GM23338 (cell line): ENCODE measurements around the gene SELPLG. TPM values are rescaled to one million over a fixed set of nuclear protein-coding genes. Genes with fewer than 3 reads are reported as not detected.

Experiments
- ATAC-seq: fragments of 200-7000 bp; cut with Tn5 transposase; 3 replicates; pipeline ENCODE4 v1.9.1; 2020
- DNase-seq: peaks from one replicate; pipeline ENCODE4 v3.0.0-alpha.2; 2015; ENCODE audit warnings: low spot score
- H2AFZ ChIP-seq: fragments of 200-600 bp; sonication (generic); 2 replicates; pipeline ENCODE4 v1.8.0; 2016; ENCODE audit warnings: antibody characterized with exemption, mild to moderate bottlenecking, moderate library complexity
- H3F3A ChIP-seq: fragments of 200-600 bp; sonication (generic); replicated peaks from 2 replicates; pipeline ENCODE4 v1.8.0; 2017; ENCODE audit warnings: antibody characterized with exemption, mixed run types, low read depth
- H3K27ac ChIP-seq: fragments of 200-600 bp; sonication (generic); 2 replicates; pipeline ENCODE4 v1.6.1; 2016; ENCODE audit warnings: low read depth
- H3K27me3 ChIP-seq: fragments of 200-600 bp; sonication (generic); 2 replicates; pipeline ENCODE4 v1.8.0; 2016; ENCODE audit warnings: mild to moderate bottlenecking, mixed run types, moderate library complexity; ENCODE audit not compliant: insufficient read depth
- H3K36me3 ChIP-seq: fragments of 200-600 bp; sonication (generic); 2 replicates; pipeline ENCODE4 v1.8.0; 2016; ENCODE audit warnings: mild to moderate bottlenecking; ENCODE audit not compliant: insufficient read depth
- H3K4me1 ChIP-seq: fragments of 200-600 bp; sonication (generic); 2 replicates; pipeline ENCODE4 v1.8.0; 2016; ENCODE audit warnings: mild to moderate bottlenecking, moderate library complexity; ENCODE audit not compliant: insufficient read depth
- H3K4me2 ChIP-seq: fragments of 200-600 bp; sonication (generic); 2 replicates; pipeline ENCODE4 v1.7.1; 2017; ENCODE audit warnings: mixed run types
- H3K4me3 ChIP-seq: fragments of 200-600 bp; sonication (generic); 2 replicates; pipeline ENCODE4 v1.6.1; 2016; ENCODE audit warnings: mixed run types
- H3K79me2 ChIP-seq: fragments of 200-600 bp; sonication (generic); replicated peaks from 2 replicates; pipeline ENCODE4 v1.8.0; 2017; ENCODE audit warnings: mild to moderate bottlenecking; ENCODE audit not compliant: insufficient read depth
- H3K9me2 ChIP-seq: fragments of 200-600 bp; sonication (generic); 2 replicates; pipeline ENCODE4 v1.8.0; 2017; ENCODE audit not compliant: insufficient read depth
- H4K20me1 ChIP-seq: fragments of 200-600 bp; sonication (generic); replicated peaks from 2 replicates; pipeline ENCODE4 v1.8.0; 2017; ENCODE audit warnings: mild to moderate bottlenecking; ENCODE audit not compliant: insufficient read depth
- H3K27ac Mint-ChIP-seq: 2 replicates; pipeline ENCODE4 v1.8.0; 2020; ENCODE audit warnings: inconsistent platforms, mild to moderate bottlenecking, moderate library complexity, mixed read lengths
- H3K27me3 Mint-ChIP-seq: 3 replicates; pipeline ENCODE4 v1.8.0; 2022; ENCODE audit warnings: low read depth, mild to moderate bottlenecking, moderate library complexity, mixed read lengths, inconsistent platforms; ENCODE audit not compliant: insufficient read depth, poor library complexity
- H3K36me3 Mint-ChIP-seq: 3 replicates; pipeline ENCODE4 v1.8.0; 2021; ENCODE audit warnings: low read depth, mild to moderate bottlenecking, inconsistent platforms, moderate library complexity, mixed read lengths
- H3K4me1 Mint-ChIP-seq: 3 replicates; pipeline ENCODE4 v1.8.0; 2020; ENCODE audit warnings: mild to moderate bottlenecking, inconsistent platforms, mixed read lengths
- H3K4me3 Mint-ChIP-seq: 3 replicates; pipeline ENCODE4 v1.8.0; 2021; ENCODE audit warnings: moderate library complexity, mild to moderate bottlenecking, inconsistent platforms, mixed read lengths
- H3K9me3 Mint-ChIP-seq: 3 replicates; pipeline ENCODE4 v1.8.0; 2020; ENCODE audit warnings: moderate library complexity, mild to moderate bottlenecking, inconsistent platforms, mixed read lengths
- EZH2 ChIP-seq: fragments of 200-600 bp; sonication (generic); IDR thresholded peaks from one replicate; pipeline ENCODE4 v1.8.0; 2017; ENCODE audit warnings: antibody characterized with exemption, mild to moderate bottlenecking, low read depth; ENCODE audit not compliant: unreplicated experiment
- EZH2phosphoT487 ChIP-seq: fragments of 200-600 bp; sonication (generic); IDR thresholded peaks from one replicate; pipeline ENCODE4 v1.8.1; 2018; ENCODE audit warnings: antibody characterized with exemption; ENCODE audit not compliant: unreplicated experiment
- JUNB ChIP-seq: IDR thresholded peaks from one replicate; pipeline ENCODE4 v1.6.1; 2016; ENCODE audit warnings: antibody characterized with exemption; ENCODE audit not compliant: unreplicated experiment
- NANOG ChIP-seq: IDR thresholded peaks from 2 replicates; pipeline ENCODE4 v1.6.1; 2016; ENCODE audit warnings: antibody characterized with exemption, borderline replicate concordance
- STAT1 ChIP-seq: IDR thresholded peaks from one replicate; pipeline ENCODE4 v1.6.1; 2016; ENCODE audit warnings: antibody characterized with exemption; ENCODE audit not compliant: unreplicated experiment
- polyA plus RNA-seq: library from polyadenylated mRNA; unstranded; fragments of >200 nt; fragmentation: Nextera tagmentation; extraction: Ambion mirVana; gene quantifications from 2 replicates; pipeline ENCODE4 v1.2.1, GENCODE V29; 2016
- total RNA-seq: library from RNA; depleted of rRNA; stranded (reverse); fragments of >200 nt; shearing (Covaris generic); gene quantifications from 2 replicates; pipeline ENCODE4 v1.2.3, GENCODE V29; 2014
- TF ChIP-seq, protein P1 (sequence below): IDR thresholded peaks from 2 replicates; pipeline ENCODE4 v1.6.1; 2016; ENCODE audit warnings: antibody characterized with exemption
- TF ChIP-seq, protein P2 (sequence below): IDR thresholded peaks from one replicate; pipeline ENCODE4 v1.6.1; 2018; ENCODE audit warnings: antibody characterized with exemption; ENCODE audit not compliant: unreplicated experiment
- TF ChIP-seq, protein P3 (sequence below), 2 experiments: fragments of 200-600 bp in 1 of 2; sonication (generic) in 1 of 2; conservative IDR thresholded peaks; 2 replicates each; pipeline versions ENCODE4 v1.5.1 to v1.6.1; 2016 to 2017; ENCODE audit warnings: antibody characterized with exemption in 2 of 2, low read depth in 2 of 2, mild to moderate bottlenecking in 2 of 2, moderate library complexity in 1 of 2
- TF ChIP-seq, protein P4 (sequence below): fragments of 250-450 bp; sonication (Bioruptor Pico); IDR thresholded peaks from 2 replicates; pipeline ENCODE4 v1.5.0; 2020; ENCODE audit warnings: mild to moderate bottlenecking, moderate library complexity

Gene SELPLG
- total and polyA plus RNA-seq, 2 experiments from 2014 or later: 0.16 to 0.56 TPM

DNA sequence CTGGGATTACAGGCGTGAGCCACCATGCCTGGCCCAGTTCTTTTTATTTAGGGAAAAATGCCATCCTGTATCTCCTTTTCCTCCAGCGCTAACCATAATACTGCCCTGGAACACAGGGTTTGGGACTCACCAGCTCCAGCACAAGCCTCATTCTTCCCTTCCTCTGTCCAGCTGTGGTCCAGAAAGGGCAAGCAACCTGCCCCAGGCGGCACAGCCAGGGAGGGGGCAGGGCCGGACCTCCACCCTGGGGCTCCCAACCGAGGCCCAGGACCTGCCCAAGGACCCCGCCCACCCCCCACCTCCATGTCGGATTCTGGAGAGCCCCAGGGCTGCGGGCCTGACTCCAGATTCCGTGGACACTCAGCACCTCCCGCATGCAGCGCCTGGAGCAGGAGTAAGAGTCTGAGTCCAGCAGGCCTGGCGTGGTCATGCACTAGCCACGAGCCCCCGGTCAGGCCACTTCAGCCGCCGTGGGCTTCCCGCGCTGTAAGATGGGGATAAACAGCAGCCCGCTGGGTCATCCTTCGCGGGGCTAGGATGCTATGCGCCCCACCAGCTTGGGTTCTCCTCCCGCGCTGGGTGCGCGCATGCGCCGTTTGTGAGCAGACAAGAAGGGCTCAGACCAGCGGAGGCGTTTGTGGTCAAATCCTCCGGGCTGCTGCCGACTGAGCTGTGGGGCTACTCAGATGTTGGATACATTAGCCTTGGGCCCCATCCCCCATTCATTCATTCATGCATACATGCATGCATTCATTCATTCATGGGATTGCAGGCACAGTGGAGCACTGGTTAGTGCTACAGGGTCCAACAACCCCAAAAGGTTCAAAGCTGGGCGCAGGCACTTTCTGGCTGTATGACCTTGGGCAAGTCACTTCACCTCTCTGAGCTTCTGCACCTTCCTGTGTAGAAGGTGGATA, 52.1 kb downstream of the SELPLG start:
- H3K27ac Mint-ChIP-seq: no peak overlapping the region

More for the DNA sequence above, 52.1 kb downstream of the SELPLG start:
- 0 out of 2 replicates have a peak overlapping the region, but pooled peaks have one; percentile 28 for H2AFZ ChIP-seq
- Mint-ChIP-seq H3K4me3 (no peak overlapping the region), H3K4me1 (peaks cover 3% of the 10 kb centered on the region; the same call in 1 of the 3 replicates), H3K9me3 (peaks cover 10% of the 10 kb centered on the region; the same call in 2 of the 3 replicates), H3K36me3 (peaks cover 3% of the 10 kb centered on the region; the same call in 1 of the 3 replicates), H3K27me3 (peaks cover 3% of the 10 kb centered on the region)
- H3K4me1 ChIP-seq: no peaks in the 10 kb centered on the region
- H3K27me3 ChIP-seq: no peaks in the 10 kb centered on the region
- no peak overlapping the region for H3K4me2 ChIP-seq
- H3K9me2 ChIP-seq: peaks cover 5% of the 10 kb centered on the region; the same call in 1 of the 2 replicates
- H4K20me1 ChIP-seq: no peaks in the 10 kb centered on the region
- H3K27ac ChIP-seq: no peak overlapping the region
- DNase-seq (no peak), ATAC-seq (no peak; the same call in 2 of the 3 replicates)
- H3K36me3 ChIP-seq: no peaks in the 10 kb centered on the region
- no peak overlapping the region for H3K4me3 ChIP-seq
- no peaks in the 10 kb centered on the region for H3F3A ChIP-seq
- TF ChIP-seq EZH2phosphoT487 (no peak), JUNB (no peak), STAT1 (no peak), NANOG (no peak), EZH2 (no peak)
- TF ChIP-seq, protein P1, sequence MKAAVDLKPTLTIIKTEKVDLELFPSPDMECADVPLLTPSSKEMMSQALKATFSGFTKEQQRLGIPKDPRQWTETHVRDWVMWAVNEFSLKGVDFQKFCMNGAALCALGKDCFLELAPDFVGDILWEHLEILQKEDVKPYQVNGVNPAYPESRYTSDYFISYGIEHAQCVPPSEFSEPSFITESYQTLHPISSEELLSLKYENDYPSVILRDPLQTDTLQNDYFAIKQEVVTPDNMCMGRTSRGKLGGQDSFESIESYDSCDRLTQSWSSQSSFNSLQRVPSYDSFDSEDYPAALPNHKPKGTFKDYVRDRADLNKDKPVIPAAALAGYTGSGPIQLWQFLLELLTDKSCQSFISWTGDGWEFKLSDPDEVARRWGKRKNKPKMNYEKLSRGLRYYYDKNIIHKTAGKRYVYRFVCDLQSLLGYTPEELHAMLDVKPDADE: no peak
- TF ChIP-seq, protein P2, sequence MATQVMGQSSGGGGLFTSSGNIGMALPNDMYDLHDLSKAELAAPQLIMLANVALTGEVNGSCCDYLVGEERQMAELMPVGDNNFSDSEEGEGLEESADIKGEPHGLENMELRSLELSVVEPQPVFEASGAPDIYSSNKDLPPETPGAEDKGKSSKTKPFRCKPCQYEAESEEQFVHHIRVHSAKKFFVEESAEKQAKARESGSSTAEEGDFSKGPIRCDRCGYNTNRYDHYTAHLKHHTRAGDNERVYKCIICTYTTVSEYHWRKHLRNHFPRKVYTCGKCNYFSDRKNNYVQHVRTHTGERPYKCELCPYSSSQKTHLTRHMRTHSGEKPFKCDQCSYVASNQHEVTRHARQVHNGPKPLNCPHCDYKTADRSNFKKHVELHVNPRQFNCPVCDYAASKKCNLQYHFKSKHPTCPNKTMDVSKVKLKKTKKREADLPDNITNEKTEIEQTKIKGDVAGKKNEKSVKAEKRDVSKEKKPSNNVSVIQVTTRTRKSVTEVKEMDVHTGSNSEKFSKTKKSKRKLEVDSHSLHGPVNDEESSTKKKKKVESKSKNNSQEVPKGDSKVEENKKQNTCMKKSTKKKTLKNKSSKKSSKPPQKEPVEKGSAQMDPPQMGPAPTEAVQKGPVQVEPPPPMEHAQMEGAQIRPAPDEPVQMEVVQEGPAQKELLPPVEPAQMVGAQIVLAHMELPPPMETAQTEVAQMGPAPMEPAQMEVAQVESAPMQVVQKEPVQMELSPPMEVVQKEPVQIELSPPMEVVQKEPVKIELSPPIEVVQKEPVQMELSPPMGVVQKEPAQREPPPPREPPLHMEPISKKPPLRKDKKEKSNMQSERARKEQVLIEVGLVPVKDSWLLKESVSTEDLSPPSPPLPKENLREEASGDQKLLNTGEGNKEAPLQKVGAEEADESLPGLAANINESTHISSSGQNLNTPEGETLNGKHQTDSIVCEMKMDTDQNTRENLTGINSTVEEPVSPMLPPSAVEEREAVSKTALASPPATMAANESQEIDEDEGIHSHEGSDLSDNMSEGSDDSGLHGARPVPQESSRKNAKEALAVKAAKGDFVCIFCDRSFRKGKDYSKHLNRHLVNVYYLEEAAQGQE: no peak
- TF ChIP-seq, protein P3, sequence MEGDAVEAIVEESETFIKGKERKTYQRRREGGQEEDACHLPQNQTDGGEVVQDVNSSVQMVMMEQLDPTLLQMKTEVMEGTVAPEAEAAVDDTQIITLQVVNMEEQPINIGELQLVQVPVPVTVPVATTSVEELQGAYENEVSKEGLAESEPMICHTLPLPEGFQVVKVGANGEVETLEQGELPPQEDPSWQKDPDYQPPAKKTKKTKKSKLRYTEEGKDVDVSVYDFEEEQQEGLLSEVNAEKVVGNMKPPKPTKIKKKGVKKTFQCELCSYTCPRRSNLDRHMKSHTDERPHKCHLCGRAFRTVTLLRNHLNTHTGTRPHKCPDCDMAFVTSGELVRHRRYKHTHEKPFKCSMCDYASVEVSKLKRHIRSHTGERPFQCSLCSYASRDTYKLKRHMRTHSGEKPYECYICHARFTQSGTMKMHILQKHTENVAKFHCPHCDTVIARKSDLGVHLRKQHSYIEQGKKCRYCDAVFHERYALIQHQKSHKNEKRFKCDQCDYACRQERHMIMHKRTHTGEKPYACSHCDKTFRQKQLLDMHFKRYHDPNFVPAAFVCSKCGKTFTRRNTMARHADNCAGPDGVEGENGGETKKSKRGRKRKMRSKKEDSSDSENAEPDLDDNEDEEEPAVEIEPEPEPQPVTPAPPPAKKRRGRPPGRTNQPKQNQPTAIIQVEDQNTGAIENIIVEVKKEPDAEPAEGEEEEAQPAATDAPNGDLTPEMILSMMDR (conservative IDR thresholded peaks at IDR 0.05; ENCODE audit: low read depth in 2 of 2): no peak
- TF ChIP-seq, protein P4, sequence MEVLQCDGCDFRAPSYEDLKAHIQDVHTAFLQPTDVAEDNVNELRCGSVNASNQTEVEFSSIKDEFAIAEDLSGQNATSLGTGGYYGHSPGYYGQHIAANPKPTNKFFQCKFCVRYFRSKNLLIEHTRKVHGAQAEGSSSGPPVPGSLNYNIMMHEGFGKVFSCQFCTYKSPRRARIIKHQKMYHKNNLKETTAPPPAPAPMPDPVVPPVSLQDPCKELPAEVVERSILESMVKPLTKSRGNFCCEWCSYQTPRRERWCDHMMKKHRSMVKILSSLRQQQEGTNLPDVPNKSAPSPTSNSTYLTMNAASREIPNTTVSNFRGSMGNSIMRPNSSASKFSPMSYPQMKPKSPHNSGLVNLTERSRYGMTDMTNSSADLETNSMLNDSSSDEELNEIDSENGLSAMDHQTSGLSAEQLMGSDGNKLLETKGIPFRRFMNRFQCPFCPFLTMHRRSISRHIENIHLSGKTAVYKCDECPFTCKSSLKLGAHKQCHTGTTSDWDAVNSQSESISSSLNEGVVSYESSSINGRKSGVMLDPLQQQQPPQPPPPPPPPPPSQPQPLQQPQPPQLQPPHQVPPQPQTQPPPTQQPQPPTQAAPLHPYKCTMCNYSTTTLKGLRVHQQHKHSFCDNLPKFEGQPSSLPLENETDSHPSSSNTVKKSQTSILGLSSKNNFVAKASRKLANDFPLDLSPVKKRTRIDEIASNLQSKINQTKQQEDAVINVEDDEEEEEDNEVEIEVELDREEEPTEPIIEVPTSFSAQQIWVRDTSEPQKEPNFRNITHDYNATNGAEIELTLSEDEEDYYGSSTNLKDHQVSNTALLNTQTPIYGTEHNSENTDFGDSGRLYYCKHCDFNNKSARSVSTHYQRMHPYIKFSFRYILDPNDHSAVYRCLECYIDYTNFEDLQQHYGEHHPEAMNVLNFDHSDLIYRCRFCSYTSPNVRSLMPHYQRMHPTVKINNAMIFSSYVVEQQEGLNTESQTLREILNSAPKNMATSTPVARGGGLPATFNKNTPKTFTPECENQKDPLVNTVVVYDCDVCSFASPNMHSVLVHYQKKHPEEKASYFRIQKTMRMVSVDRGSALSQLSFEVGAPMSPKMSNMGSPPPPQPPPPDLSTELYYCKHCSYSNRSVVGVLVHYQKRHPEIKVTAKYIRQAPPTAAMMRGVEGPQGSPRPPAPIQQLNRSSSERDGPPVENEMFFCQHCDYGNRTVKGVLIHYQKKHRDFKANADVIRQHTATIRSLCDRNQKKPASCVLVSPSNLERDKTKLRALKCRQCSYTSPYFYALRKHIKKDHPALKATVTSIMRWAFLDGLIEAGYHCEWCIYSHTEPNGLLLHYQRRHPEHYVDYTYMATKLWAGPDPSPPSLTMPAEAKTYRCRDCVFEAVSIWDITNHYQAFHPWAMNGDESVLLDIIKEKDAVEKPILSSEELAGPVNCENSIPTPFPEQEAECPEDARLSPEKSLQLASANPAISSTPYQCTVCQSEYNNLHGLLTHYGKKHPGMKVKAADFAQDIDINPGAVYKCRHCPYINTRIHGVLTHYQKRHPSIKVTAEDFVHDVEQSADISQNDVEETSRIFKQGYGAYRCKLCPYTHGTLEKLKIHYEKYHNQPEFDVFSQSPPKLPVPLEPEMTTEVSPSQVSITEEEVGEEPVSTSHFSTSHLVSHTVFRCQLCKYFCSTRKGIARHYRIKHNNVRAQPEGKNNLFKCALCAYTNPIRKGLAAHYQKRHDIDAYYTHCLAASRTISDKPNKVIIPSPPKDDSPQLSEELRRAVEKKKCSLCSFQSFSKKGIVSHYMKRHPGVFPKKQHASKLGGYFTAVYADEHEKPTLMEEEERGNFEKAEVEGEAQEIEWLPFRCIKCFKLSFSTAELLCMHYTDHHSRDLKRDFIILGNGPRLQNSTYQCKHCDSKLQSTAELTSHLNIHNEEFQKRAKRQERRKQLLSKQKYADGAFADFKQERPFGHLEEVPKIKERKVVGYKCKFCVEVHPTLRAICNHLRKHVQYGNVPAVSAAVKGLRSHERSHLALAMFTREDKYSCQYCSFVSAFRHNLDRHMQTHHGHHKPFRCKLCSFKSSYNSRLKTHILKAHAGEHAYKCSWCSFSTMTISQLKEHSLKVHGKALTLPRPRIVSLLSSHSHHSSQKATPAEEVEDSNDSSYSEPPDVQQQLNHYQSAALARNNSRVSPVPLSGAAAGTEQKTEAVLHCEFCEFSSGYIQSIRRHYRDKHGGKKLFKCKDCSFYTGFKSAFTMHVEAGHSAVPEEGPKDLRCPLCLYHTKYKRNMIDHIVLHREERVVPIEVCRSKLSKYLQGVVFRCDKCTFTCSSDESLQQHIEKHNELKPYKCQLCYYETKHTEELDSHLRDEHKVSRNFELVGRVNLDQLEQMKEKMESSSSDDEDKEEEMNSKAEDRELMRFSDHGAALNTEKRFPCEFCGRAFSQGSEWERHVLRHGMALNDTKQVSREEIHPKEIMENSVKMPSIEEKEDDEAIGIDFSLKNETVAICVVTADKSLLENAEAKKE (CRISPR knock-in tag): no peak
- no peaks in the 10 kb centered on the region for H3K79me2 ChIP-seq
